GM21529 (cell line): Measurements from ENCODE around the gene ZNF700.
A peak's percentile ranks its signal among the peaks of the same experiment; 100 is the strongest.
"Not testable (repeated sequence)": the region's sequence is repeated elsewhere in the genome, so short reads cannot be mapped to it uniquely, and the experiment has no call there.

Experiments
- ATAC-seq: cut with Tn5 transposase; IDR thresholded peaks from one replicate; pipeline ENCODE4 v1.9.1; 2021; ENCODE audit not compliant: unreplicated experiment

Gene ZNF700

DNA sequence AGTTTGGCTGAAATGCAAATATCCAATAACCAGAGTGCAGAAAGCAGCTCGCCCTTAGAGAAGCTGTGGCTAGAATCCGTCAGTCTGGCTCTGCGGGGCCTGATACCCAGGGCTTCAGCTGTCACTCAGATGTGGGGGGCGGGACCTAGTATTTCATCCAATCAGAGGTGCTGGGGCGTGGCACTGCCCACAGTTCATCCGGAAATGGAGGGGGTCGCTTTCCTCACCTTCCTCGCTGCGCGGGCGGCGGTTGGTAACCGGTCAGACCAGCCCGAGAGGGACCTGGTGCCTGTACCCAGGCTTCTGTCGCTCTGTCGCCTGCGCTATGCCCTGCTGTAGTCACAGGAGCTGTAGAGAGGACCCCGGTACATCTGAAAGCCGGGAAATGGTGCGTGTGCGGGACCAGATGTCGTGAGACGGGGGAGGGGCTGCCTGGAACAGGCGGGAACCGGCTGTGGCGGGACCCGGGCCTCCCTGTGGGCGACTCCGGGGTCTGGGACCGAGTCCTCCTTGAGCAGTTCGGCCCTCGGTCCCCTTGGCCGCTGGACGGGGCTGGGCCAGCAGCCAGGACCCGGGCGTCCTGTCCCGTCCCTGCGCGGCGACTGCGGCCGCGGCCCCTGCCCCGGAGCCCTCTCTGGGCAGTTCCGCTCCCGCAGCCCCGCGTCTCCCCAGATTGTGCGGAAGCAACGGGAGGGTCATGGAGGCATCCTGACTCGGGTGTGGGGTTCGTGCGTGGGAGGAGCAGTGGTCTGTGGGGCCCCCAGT is at the start of gene ZNF700:
Gene ZNF700, plus strand, starts transcription at position 222 of the 765 bp plus-strand sequence. Its CDS starts 104 bp downstream, at position 326.
- ATAC-seq = peak; percentile 89

GRCh38 chr19:11879687-11880266 is 45.1 kb upstream of the ZNF700 start:
- not testable (repeated sequence) for ATAC-seq

DNA sequence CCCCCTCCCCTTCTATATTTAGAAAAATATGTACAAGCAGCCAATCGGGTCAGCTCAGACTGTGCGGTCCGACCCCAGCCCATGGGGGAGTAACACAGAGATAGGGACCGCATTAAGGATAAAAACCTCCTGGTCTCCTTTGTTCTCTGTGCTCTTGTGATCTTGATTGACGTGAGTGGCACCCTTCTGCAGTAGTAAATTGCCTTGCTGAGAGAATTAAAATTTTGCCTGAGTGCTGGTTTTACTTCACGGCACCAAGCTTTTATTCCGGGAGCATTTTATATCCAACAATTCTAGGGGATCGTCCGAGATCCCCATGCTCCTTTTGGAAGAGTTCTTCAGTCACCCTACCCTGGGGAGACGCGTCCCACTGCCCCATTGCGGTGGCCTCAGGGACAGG is 44.3 kb upstream of the ZNF700 start:
- ATAC-seq = no peak

DNA sequence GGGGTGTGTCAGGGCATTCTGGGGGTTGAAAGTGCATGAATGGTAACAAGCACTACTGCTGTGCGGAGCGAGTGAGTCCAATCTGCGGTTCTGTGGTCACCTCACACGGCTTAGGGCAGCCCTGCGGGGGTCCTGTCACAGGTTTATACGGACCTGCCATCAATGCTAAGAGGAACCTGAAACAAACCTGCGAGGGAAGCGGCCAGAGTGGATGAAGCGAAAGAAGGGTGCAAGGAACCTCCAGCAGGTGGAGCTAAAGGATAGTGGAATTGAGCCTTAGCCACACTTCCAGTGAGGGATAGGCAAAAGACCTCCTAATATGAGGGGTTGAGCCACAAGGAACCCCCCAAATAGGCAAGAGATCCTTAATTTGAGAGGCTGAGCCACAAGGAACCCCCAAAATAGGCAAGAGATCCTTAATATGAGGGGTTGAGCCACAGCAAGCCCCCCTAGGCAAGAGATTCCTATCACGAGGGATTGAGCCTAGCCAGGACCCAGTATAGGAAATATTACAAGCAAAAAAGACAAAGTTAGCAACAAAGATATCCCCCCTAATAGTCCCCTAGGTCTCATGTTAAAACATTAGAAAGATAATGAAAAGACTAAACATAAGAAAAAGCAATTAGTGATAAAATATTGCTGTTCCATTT is 43.6 kb upstream of the ZNF700 start:
- ATAC-seq = no peak

- ATAC-seq = no peak
Measured at GRCh38 chr19:11882606-11883005, 42.3 kb upstream of the ZNF700 start.

DNA sequence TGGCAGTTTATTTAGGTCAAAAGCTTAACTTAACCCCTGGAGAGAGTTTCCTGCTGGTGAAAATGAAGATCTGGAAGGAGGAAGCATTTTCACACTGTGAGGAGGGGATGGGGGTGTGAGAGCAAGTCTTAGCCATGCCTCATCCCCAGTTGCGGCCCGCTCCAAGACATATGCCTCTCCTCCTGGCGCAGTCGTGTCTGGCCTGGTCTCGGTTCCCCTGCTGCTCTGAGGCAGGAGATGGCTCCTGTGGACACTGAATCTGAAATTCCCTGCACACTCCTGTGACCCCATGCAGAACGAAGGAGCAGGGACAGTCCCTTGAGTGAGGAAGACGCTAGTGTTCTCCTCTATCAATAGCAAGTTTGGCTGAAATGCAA is 37.7 kb upstream of the ZNF700 start:
- ATAC-seq = no peak

DNA sequence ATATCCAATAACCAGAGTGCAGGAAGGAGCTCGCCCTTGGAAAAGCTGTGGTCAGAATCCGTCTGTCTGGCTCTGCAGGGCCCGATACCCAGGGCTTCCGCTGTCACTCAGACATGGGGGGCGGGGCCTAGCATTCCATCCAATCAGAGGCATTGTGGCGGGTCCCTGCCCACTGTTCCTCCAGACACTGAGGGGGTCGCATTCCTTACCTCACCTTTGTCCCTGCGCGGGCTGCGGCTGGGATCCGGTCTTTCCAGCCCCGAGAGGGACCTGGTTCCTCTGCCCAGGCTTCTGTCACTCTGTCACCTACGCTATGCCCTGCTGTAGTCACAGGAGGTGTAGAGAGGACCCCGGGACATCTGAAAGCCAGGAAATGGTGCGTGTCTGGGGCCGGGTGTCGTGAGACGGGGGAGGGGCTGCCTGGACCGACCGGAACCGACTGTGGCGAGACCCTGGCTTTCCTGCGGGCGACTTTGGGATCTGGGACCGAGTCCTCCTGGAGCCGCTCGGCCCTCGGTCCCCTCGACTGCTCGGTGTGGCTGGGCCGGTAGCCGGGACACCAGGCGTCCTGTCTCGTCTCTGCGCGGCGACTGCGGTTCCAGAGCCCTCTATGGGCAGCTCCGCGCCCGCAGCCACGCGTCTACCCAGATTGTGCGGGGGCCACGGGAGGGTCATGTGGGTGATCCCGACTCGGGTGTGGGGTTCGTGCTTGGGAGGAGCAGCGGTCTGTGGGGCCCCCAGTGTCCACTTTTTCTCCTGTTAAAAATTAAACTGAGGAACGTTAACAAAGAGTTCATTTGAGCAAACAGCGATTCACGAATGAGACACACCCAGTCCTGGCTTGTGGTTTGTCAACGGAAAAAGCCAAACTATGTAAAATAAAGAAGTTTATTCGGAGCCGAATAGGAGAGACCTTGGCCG is 37.0 kb upstream of the ZNF700 start, which contains the start of gene ZNF69:
Gene ZNF69, plus strand, starts transcription at position 172 of the 921 bp plus-strand sequence. Its CDS starts 142 bp downstream, at position 314.
- ATAC-seq = peak; percentile 59

- ATAC-seq = not testable (repeated sequence)
Measured at GRCh38 chr19:11889901-11890300, 35.0 kb upstream of the ZNF700 start.

DNA sequence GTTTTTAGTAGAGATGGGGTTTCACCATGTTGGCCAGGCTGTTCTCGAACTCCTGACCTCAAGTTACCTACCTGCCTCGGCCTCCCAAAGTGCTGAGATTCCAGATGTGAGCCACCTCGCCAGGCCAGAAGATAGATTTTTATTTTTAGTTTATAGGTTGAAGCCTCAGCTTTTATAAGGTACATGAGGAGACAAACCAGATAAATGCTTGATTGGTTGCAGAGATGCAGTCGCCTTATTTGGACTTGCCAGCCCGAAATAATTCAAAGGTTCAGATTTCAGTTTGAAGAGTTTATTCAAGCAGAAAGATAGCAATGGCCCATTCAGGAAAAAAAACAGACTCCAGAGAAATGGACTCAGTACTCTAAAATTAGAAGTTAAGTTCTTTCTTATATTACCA is 34.3 kb upstream of the ZNF700 start:
- ATAC-seq = no peak

DNA sequence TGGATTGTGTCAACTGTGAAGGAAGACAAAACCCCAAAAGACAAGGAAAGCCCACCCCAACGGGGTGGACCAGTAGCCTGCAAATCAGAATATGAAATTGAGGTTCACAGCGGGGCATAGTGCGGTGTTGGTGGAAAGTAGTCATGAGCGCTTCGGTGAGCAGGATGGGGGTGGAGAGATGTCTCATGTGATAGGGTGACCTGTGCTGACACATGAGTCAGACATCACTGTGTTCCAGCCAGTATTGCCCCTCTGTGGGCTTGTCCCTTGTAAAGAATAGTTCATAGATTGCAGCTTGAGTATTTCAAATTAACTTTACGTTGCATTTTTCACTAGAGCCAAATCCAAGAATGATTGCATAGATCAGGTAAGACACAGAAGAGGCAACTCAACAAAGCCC is 30.1 kb upstream of the ZNF700 start:
- ATAC-seq = no peak

- ATAC-seq = no peak
Measured at GRCh38 chr19:11902228-11902627, 22.7 kb upstream of the ZNF700 start.

DNA sequence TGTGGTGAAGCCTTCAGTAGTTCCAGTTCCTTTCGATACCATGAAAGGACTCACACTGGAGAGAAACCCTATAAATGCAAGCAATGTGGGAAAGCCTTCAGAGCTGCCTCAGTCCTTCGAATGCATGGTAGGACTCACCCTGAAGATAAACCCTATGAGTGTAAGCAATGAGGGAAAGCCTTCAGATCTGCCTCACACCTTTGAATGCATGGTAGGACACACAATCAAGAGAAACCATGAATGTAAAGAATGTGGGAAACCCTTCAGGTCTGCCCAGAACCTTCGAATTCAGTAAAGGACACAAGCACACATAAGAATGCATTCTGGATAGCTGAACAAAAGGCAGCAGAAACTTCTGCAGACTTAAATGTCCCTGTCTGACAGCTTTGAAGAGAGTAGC is 19.0 kb upstream of the ZNF700 start:
- no peak for ATAC-seq

DNA sequence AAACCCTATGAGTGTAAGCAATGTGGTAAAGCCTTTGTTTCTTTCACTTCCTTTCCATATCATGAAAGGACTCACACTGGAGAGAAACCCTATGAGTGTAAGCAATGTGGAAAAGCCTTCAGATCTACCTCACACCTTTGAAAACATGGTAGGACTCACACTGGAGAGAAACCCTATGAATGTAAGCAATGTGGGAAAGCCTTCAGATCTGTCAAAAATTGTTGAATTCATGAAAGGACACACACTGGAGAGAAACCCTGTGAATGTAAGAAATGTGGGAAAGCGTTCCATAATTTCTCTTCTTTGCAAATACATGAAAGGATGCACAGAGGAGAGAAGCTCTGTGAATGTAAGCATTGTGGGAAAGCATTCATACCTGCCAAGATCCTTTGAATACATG is 13.0 kb upstream of the ZNF700 start:
- not testable (repeated sequence) for ATAC-seq

GRCh38 chr19:11914417-11915051 is 10.4 kb upstream of the ZNF700 start:
- ATAC-seq = not testable (repeated sequence)

GRCh38 chr19:11921852-11922495 is 2.9 kb upstream of the ZNF700 start:
- ATAC-seq = no peak

GRCh38 chr19:11925651-11926187 is 812 bp downstream of the ZNF700 start:
- ATAC-seq = not testable (repeated sequence)

DNA sequence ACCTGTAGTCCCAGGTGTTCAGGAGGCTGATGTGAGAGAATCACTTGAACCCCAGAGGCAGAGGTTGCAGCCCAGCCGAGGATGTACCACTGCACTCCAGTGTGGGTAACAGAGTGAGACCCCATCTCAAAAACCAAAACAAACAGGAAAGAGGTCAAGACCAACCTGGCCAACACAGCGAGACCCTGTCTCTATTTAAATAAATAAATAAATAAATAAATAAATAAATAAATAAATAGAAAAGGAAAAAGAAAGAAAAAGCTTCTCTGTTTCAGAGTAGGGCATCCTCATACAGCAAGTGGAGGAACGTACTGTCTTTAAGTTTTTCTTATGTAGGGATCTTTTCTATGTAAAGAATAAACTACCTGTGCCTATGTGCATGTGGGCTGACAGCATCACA is 2.3 kb downstream of the ZNF700 start:
- ATAC-seq = no peak

DNA sequence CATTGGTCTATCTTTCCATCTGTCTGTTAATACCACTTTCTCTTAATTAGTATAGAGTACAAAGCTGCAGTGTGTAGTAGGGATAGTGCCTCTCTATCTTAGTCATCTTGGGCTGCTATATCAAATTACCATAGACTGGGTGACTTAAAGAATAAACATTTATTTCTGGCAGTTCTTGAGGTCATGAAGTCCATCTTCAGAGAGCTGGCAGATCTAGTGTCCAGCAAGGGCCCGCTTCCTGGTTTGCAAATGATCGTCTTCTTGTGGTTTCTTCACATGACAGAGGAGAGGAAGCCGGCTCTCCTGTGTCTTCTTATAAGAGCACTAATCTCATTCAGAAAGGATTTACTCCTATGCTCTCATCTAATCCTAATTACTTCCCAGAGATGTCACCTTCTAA is 6.1 kb downstream of the ZNF700 start:
- ATAC-seq = no peak

DNA sequence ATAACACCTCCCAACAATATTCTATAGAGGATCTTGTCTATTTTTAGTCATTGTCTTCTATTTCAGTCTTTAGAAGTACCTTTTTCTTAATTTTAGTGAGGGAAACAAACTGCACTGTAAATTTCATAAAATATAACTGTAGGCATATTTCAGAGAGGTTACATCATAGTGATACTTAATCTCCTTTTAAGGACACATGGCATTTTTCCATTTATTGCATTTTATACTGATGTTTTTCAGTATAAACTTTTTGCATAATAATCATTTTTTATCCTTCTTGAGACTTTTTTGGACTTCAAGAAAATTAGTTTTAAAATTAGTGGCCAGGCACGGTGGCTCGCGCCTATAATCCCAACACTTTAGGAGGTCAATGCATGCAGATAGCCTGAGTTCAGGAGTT is 6.6 kb downstream of the ZNF700 start:
- no peak for ATAC-seq

GRCh38 chr19:11935829-11936228 is 10.9 kb downstream of the ZNF700 start:
- not testable (repeated sequence) for ATAC-seq
